Measurements from ENCODE around the gene CEBPG.
A peak's percentile ranks its signal among the peaks of the same experiment; 100 is the strongest.

Gene CEBPG

DNA sequence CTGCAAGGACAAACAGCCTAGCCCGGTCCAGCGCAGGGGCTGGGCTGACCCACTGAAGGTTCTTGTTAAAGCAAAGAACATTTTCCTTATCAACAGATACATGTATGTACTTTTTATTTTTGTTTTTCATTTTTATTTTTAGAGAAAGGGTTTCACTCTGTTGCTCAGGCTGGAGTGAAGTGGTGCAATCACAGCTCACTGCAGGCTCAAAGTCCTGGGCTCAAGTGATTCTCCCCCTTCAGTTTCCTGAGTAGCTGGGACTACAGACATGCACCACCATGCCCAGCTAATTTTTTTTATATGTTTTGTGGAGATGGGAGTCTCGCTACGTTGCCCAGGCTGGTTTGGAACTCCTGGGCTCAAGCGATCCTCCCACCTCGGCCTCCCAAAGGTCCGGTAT, 47.9 kb downstream of the CEBPG start:
- DNase-seq (ENCODE audit: low read depth) = no peak

DNA sequence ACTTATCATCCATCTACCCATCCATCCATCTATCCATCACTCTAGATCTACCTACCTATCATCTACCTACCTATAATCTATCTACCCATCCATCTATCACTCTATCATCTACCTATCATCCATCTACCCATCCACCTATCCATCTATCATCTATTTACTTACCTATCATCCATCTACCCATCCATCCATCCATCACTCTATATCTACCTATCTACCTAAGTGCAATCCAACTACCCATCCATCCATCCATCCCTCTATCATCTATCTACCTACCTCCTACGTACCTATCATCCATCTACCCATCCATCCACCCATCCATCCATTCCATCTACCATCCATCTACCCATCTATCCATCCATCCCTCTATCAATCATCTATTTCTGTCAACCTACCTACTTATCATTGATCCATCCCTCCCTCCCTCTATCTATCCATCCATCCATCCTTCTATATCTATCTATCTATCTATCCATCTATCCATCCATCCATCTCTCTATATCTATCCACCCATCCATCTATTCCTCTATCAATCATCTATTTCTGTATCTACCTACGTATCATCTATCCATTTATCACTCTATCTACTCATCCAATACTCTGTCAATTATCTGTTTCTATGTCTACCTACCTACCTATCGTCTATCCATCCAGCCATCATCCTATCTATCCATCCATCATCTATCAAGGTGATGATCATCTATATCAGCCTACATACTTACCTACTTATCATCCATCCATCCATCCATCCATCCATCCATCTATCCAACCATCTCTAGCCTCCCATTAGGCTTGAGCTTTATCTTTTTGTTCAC, 49.1 kb downstream of the CEBPG start:
- DNase-seq (ENCODE audit: low read depth) = no peak

DNA sequence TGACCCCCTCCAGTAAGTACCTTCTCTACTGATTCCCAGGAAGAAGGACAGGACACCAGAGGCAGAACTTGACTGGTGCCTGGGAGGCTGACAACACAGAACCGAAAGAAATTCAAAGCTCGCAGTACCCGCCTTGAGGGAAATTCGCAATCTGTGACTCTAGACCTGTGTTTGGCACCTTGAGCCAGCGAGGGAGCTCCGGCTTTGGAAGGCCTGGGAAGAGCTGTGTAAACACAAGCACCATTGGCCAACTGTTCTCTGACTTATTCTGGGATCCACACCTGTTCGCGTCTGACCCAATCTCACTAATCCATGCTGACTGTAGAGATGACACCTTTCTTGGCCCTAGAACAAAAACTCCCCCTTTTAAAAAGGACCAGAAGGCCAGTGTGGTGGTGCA, 50.7 kb downstream of the CEBPG start:
- DNase-seq (ENCODE audit: low read depth) = no peak

DNA sequence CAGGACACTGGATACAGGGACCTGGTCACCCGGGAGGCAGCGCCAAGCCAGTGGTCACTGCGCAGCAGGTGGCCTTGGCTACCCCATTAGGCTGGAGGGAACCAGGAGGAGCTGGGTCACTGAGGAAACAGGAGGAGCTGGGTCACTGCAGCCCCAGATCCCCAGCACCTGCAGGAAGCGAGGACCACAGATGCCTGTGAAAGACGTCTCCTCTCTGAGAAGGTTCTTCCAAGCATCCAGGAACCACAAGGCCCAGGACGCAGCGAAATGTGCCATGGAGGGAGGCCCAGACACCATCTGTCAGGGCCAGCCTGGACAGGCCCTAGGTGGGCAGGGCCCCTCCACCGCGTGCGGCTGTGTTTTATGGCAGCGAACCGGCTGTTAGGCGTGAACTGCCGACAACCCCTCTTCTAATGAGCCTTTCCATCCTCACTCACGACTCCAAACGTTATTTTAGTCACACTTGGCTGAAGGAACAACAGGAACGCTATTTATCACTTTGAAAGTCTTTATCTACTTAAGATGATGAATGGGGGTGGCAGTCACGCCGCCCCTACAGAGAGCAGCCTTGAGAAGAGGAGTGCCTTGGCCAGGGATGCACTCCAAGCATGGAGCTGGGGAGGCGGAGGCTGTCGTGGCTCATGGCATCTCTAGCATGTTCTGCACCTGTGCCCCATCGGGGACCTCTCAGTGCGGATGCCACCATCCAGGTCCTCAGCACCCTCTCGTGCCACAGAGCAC, 53.3 kb downstream of the CEBPG start:
- DNase-seq (ENCODE audit: low read depth) = no peak

DNA sequence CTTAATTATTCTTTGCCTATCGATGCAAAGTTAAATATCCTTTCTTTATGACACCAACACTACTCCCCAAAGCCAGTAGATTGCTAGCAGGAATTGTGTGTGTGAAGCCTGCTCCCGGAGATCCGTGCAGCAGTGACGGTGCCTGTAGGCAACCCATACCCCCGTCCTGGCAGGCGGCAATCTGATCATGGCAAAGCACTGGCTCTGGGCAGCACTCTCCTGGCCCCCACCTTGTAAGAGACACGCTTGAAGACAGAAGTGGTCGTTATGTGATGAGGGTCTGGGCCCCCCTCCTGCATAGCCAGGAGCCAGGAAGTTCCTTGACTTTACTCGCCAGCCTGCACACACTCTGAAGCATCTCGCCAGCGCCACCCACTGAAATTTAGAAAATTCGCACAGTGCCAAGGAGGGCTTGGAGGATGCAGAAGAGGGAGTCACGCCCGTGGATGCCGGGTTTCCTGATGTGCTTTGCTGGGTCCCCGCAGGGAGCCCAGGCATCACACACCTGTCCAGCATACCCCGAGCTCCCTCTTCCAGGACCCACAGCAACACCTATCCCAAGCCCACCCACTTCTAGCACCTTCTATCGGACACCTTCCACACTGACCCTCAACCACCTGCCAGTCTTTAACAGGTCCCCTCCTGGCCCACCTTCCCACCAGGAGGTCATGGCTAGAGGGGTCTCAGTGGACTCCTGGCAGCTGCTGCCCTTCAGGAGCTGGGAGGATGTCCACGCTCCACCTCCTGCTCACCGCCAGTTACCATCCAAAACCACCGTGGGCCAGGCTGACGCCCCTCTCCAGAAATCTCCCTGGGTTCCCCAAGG, 54.5 kb downstream of the CEBPG start:
- DNase-seq (ENCODE audit: low read depth) = no peak

DNA sequence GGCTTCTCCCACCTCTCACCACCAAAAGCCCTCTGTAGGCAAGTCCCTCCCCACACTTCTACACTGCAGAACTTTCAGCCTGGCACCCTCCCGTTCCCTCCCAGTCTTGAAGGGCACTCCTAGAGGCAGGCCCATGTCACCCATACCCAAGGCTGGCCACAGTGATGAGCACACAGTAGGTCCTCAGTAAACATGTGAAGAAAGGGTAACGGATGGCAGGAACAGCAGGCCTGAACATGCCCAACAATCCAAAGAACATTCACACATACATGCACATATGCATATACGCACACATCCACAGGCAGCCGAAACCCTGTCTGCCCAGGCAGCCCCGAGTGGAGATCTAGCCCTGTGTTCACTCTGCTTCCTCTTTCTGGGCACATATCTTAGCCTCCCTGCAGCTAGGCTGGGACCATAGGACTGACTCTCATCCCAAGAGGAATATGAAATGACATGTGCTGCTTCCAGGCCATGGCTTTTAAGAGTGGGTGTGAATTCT, 55.2 kb downstream of the CEBPG start:
- DNase-seq (ENCODE audit: low read depth) = no peak

DNA sequence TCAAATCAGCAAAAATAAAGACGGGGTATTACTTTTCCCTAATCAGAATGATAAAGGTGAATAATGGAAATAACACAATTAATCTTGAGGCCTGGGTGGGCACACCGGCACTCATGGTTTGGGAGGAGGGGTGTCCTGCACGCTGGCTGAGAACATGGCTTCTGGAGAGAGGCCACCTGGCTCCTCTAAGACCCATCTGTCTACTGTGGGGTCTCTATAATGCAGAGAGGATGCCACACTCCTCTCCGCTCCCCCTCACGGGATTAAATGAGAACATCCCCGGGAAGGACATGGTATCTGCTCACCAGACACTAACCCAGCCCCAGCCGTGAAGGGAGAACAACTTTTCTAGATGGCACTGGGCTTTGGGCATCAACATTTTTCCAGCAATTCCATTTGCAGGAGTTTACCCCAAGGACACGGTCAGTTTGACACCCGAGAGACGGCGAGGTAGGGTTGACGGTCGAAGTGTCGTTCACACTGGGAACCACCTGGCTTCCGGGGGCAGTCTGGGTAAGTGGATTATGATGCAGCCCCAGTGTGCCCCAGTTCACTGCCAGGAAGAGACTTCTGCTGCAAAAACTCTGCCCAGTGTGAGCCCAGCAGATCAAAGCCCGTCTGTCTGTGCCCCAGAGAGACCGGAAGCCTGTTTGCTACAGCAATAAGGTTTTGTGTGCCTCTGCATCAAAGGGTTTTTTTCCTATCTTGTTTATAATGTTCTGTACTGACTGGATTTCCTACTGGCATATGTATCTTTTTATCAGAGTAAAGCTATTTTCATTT, 56.6 kb downstream of the CEBPG start:
- peak; percentile 37 for DNase-seq (ENCODE audit: low read depth)

DNA sequence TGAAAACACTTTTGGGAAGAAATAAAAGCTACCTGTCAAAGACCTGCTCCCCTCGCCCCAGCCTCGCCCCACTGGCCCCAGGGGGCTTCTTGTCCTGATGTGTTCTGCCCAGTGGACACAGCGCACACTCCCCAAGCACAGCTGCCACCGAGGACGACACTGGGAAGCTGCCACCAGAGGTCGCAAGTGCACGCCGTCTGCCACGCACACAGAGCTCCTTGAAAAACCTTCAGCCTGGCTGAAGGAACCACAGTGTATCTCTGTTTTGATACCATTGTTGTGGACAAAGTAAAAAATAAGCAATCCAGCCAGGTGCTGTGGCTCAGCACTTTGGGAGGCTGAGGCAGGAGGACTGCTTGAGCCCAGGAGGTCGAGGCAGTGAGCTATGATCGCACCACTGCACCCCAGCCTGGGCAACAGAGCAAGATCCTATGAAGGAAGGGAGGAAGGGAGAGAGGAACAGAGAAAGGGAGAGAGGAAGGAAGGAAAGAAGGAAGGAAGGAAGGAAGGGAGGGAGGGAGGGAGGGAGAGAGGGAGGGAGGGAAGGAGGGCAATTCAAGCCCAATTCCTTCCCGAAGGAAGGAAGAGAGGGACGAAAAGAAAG, 57.3 kb downstream of the CEBPG start:
- peak; percentile 50 for DNase-seq (ENCODE audit: low read depth)

DNA sequence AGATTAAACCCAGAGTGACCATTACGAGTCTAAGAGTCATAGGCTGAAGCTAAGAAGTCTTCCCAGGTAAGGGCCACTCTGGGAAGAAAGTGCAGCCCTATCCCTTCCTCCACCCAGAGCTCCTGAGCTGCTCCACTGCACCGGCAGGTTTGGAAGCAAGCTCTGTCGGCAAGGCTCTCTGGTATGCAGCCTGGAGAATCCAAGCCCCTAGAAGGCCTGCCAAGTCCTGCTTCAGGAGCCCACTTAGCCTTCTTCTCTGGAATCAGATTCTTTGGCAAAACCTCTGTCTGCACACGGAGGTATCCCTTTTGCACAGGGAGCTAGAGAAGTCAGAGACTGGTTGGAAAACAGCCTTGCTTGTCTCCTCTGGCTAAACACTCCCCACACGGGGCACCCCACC, 58.5 kb downstream of the CEBPG start:
- no peak for DNase-seq (ENCODE audit: low read depth)
